RPMI7951 (cell line): ENCODE results near the gene ZNF483. TPM values are rescaled to one million over a fixed set of nuclear protein-coding genes. Genes with fewer than 3 reads are reported as not detected.
"Not testable (repeated sequence)": the region's sequence is repeated elsewhere in the genome, so short reads cannot be mapped to it uniquely, and the experiment has no call there.

Experiments
- DNase-seq: peaks from one replicate; pipeline ENCODE4 v3.0.0-alpha.2; 2012; ENCODE audit warnings: low read depth
- total RNA-seq: library from RNA; depleted of rRNA; stranded (reverse); fragments of >200 nt; shearing (Covaris generic); gene quantifications from 2 replicates; pipeline ENCODE4 v1.2.3, GENCODE V29; 2014

ZNF483 gene
- total RNA-seq, 1 experiment from 2014 or later, result 0.96 TPM

GRCh38 chr9:111542497-111543254 is 17.7 kb downstream of the ZNF483 start:
- DNase-seq, result no peak

- DNase-seq, result no peak
Measured at GRCh38 chr9:111548623-111549022, 23.6 kb downstream of the ZNF483 start.

DNA sequence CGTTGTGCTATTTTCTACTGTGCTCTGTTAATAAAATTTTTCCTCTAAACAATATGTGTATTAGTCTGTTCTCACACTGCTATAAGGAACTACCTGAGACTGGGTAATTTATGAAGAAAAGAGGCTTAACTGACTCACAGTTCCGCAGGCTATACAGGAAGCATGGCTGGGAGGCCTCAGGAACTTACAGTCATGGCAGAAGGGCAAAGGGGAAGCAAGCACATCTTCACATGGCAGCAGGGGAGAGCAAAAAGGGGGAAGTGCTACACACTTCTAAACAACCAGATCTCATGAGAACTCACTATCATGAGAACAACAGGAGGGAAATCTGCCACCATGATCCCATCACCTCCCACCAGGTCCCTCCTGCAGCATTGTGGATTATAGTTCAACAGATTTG is 30.4 kb downstream of the ZNF483 start:
- DNase-seq, result not testable (repeated sequence)

GRCh38 chr9:111559000-111559610 is 34.1 kb downstream of the ZNF483 start:
- DNase-seq, result peak; percentile 37

- no peak for DNase-seq
Measured at GRCh38 chr9:111561165-111561719, 36.3 kb downstream of the ZNF483 start.

DNA sequence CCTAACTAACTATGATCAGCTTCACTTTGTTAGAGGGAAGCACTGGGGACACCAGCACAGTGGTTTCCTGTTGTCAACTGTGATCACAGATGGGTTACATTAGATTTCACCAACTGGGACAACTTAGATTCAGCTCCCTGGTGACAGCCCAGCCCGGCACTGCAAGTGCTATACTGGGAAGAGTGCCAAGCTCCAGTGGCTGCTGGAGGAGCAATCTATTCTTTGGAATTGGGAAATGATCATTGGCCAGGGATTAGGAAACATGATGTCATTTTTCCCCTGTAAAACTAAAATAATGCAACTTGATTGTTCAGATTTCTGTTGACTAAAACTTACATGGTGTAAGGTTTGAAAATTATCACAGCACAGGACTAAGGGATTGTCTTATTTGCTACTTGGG is 41.3 kb downstream of the ZNF483 start:
- DNase-seq, result no peak

DNA sequence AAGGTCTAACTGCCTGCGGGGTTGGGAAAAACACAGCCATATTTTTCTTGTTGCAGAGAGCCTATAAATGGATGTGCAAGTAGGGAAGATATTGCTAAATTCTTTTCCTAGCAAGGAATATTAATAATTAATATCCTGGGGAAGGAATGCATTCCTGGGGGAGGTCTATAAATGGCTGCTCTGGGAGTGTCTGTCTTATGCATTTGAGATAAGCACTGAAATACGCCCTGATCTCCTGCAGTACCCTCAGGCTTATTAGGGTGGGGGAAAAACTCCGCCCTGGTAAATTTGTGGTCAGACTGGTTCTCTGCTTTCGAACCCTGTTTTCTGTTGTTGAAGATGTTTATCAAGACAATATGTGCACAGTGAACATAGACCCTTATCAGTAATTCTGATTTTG is 43.1 kb downstream of the ZNF483 start:
- not testable (repeated sequence) for DNase-seq

- peak; percentile 91 for DNase-seq
Measured at GRCh38 chr9:111572950-111573604, 48.1 kb downstream of the ZNF483 start.

GRCh38 chr9:111582888-111583287 is 57.9 kb downstream of the ZNF483 start:
- DNase-seq, result peak; percentile 73

DNA sequence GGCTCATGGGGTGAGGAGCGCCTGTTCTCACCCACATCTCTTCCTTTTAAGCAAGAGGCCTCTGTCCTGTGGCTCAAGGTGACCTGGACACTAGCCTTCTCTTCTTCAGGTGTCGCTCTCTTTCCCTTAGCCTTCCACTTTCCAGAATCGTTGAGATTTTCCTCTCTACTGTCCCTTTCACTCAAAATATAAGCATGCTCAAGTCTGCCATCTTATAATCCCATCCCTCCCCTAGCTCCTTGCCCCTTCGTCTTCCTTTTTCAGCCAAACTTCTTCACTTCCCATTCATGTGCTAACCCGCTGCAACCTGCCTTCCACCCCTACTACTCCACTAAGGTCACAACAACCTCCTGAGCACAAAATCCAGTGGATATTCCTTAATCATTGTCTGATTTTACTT is 61.4 kb downstream of the ZNF483 start:
- DNase-seq, result no peak

GRCh38 chr9:111588846-111589245 is 63.9 kb downstream of the ZNF483 start:
- no peak for DNase-seq

GRCh38 chr9:111597852-111598732 is 73.1 kb downstream of the ZNF483 start:
- peak; percentile 52 for DNase-seq

DNA sequence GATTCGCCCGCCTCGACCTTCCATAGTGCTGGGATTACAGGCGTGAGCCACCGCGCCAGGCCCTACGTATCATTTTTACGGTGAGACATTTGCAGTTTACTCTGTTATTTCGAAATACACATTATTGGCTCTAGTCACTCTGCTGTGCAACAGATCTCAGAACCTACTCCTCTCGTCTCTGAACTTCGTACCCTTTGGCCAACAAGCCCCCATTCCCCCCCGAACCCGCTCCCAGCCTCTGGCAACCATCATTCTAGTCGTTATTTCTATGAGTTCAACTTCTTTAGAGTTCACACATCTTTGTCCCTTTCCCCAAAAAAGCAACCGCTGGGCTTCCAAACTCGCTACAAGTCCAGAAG is 73.7 kb downstream of the ZNF483 start:
- DNase-seq, result peak; percentile 26

GRCh38 chr9:111599092-111599954 is 74.3 kb downstream of the ZNF483 start, which contains the start of gene PTGR1:
TSS of gene PTGR1 (minus strand) at chr9:111599647. CDS start at chr9:111597422, 2,225 bp downstream.
- DNase-seq, result peak; percentile 90

DNA sequence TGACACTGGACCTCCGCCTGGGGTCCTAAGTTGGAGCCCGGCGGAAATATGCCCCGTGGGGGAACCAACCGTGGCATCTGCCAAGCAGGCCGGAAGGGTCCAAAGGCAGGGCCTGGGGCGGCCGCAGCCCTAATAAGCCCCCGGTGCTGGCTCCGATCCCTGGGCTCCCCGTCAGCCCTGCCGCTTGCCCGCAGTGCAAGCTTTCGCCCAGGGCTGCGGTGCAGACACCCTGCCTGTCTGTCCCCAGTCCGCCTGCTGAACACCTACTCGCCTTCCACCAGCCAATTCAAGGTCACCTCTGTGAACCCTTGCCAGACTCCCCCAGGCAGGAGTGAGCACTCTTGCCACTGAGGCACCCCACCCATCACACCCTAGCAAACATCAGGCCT is 75.0 kb downstream of the ZNF483 start:
- DNase-seq, result no peak

- peak; percentile 72 for DNase-seq
Measured at GRCh38 chr9:111601237-111602018, 76.4 kb downstream of the ZNF483 start.

- DNase-seq, result no peak
Measured at GRCh38 chr9:111603041-111603440, 78.1 kb downstream of the ZNF483 start.

DNA sequence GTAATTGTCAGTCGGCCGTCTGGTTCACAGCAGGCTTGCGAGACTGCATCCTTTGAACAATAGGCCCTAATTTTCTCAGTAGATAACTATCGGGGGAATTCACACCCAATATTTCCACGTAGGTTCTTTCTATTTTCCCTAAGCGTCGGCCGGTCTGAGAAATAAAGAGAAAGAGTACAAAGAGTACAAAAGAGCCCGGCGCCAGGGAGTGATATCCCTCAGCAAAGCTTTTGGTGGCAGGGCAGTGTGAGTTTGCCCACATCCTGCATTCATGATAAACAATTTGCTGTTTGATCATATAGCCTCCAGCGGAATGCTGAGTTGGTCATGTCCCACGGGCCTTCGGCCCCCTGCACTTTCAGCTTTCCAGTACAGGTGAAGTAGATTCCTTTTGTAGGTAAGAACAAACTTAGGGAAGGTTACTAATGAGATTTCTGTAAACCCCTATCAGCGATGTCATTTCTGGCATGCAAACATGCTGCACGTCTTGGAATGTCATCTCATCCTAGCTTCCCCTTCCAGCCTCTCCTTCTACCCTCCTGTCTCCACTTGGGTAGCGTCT is 79.2 kb downstream of the ZNF483 start:
- DNase-seq, result no peak

GRCh38 chr9:111605041-111605559 is 80.1 kb downstream of the ZNF483 start:
- no peak for DNase-seq
